Thyroid gland (tissue), 4 donors: Measurements from ENCODE around the gene SMAD3.

Experiments used
- CTCF ChIP-seq, 6 experiments: fragments of 200-600 bp in 3 of 6; fragments of 450-650 bp in 3 of 6; sonication (generic) in 3 of 6; IDR thresholded peaks; one replicate each; pipeline ENCODE4 v1.5.1; 2016 to 2019; ENCODE audit warnings: antibody characterized with exemption in 6 of 6, mild to moderate bottlenecking in 2 of 6, inconsistent platforms in 1 of 6, moderate library complexity in 1 of 6
- POLR2A ChIP-seq, 2 donors: fragments of 450-650 bp; IDR thresholded peaks; one replicate each; pipeline ENCODE4 v1.6.1; 2017; ENCODE audit warnings: antibody characterized with exemption in 2 of 2, mild to moderate bottlenecking in 2 of 2, moderate library complexity in 1 of 2

DNA sequence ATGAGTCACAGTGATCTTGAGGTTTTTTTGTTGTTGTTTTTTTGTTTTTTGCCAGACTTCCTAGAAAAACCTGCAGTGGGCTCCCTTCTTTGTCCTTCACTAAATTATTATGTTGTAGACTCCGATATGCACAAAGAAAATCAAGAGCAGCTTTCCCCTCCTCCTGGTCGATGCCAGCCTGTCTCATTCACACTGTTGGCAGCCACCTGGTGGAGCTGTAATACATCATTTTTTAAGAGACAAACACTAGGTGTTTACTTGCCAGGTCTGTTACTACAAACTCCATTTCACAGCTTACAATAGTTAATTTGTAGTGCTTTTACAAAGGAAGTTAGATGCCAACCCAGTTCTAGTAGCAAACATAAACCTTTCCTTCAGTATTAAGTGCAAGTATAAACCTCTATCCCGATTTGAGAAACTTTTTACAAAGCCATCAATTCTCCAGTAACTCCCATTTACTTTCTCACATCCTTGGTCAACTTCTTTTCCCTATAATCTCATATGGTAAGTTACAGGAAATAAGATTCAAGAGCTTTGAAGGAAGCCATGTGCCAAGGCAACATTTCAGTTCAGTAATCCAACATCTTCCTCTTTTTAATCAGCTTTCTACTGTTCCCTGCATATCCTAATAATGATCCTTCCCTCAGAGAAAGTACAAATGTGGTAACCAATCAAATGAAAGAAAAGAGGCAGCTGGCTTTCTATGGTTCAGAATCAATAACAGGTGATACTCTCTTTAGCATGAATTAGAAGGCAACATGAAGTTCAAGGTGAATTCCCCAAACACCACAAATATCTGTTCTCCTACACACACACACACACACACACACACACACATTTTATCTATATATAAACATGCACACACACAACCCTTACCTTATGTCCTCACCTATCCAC lies 175.1 kb downstream of the SMAD3 start:
- TF ChIP-seq CTCF (IDR thresholded peaks at IDR 0.05) (peak in 3 of 6 experiments; percentile 49 to 50 (median 49)), POLR2A (IDR thresholded peaks at IDR 0.05) (no peak)
